WTC11 (cell line): ENCODE measurements around the gene NRSN2. TPM values are rescaled to one million over a fixed set of nuclear protein-coding genes. Genes with fewer than 3 reads are reported as not detected.

Experiments
- CTCF ChIP-seq: fragments of 200-600 bp; IDR thresholded peaks from 2 replicates; pipeline ENCODE4 v1.8.0; 2022; ENCODE audit warnings: antibody characterized with exemption
- FOXJ3 ChIP-seq: sonication (generic); formaldehyde crosslinking; IDR thresholded peaks from 2 replicates; pipeline ENCODE4 v1.9.0; 2021; ENCODE audit warnings: missing genetic modification reagents, mild to moderate bottlenecking, borderline replicate concordance
- GTF2I ChIP-seq: fragments of 250-450 bp; sonication (Bioruptor Pico); conservative IDR thresholded peaks from 2 replicates; pipeline ENCODE4 v1.4.0; 2021; ENCODE audit warnings: mild to moderate bottlenecking
- HMGA2 ChIP-seq: fragments of 250-450 bp; sonication (Bioruptor Pico); IDR thresholded peaks from 2 replicates; pipeline ENCODE4 v1.4.0; 2021; ENCODE audit warnings: mild to moderate bottlenecking, moderate library complexity
- JAZF1 ChIP-seq: fragments of 250-450 bp; sonication (Bioruptor Pico); IDR thresholded peaks from 2 replicates; pipeline ENCODE4 v1.9.0; 2021; ENCODE audit warnings: moderate library complexity, mild to moderate bottlenecking, inconsistent platforms
- MLX ChIP-seq: sonication (generic); formaldehyde crosslinking; IDR thresholded peaks from 2 replicates; pipeline ENCODE4 v1.8.1; 2023; ENCODE audit warnings: mild to moderate bottlenecking, missing genetic modification reagents, moderate library complexity
- MYBL2 ChIP-seq: sonication (generic); formaldehyde crosslinking; IDR thresholded peaks from 2 replicates; pipeline ENCODE4 v1.8.1; 2023; ENCODE audit warnings: mild to moderate bottlenecking, moderate library complexity, missing genetic modification reagents
- NFATC4 ChIP-seq: fragments of 250-450 bp; sonication (Bioruptor Pico); IDR thresholded peaks from 2 replicates; pipeline ENCODE4 v1.9.0; 2021; ENCODE audit warnings: mild to moderate bottlenecking
- NFE2L1 ChIP-seq: sonication (generic); formaldehyde crosslinking; IDR thresholded peaks from 2 replicates; pipeline ENCODE4 v1.8.1; 2023; ENCODE audit warnings: missing genetic modification reagents
- RORB ChIP-seq: fragments of 250-450 bp; sonication (Bioruptor Pico); IDR thresholded peaks from 2 replicates; pipeline ENCODE4 v1.9.0; 2021; ENCODE audit warnings: mild to moderate bottlenecking
- SMAD3 ChIP-seq: sonication (generic); formaldehyde crosslinking; IDR thresholded peaks from 2 replicates; pipeline ENCODE4 v1.8.0; 2022; ENCODE audit warnings: missing genetic modification reagents, mild to moderate bottlenecking, borderline replicate concordance
- SMAD4 ChIP-seq: sonication (generic); formaldehyde crosslinking; IDR thresholded peaks from 2 replicates; pipeline ENCODE4 v1.8.0; 2022; ENCODE audit warnings: mild to moderate bottlenecking, missing genetic modification reagents
- SP1 ChIP-seq: sonication (generic); formaldehyde crosslinking; conservative IDR thresholded peaks from 2 replicates; pipeline ENCODE4 v1.8.1; 2022; ENCODE audit warnings: missing genetic modification reagents
- TEAD4 ChIP-seq: sonication (generic); formaldehyde crosslinking; IDR thresholded peaks from 2 replicates; pipeline ENCODE4 v1.8.0; 2022; ENCODE audit warnings: mild to moderate bottlenecking, missing genetic modification reagents
- USF2 ChIP-seq: sonication (generic); formaldehyde crosslinking; IDR thresholded peaks from 2 replicates; pipeline ENCODE4 v1.8.1; 2023; ENCODE audit warnings: mild to moderate bottlenecking, missing genetic modification reagents, moderate library complexity
- ZNF263 ChIP-seq: sonication (generic); formaldehyde crosslinking; IDR thresholded peaks from 2 replicates; pipeline ENCODE4 v1.8.1; 2022; ENCODE audit warnings: low read depth, mild to moderate bottlenecking, moderate library complexity, missing genetic modification reagents
- ZNF396 ChIP-seq: fragments of 250-450 bp; sonication (Bioruptor Pico); IDR thresholded peaks from 2 replicates; pipeline ENCODE4 v1.8.0; 2021; ENCODE audit warnings: mild to moderate bottlenecking, moderate library complexity, borderline replicate concordance
- ZNF671 ChIP-seq: fragments of 250-450 bp; sonication (Bioruptor Pico); IDR thresholded peaks from 2 replicates; pipeline ENCODE4 v1.8.0; 2021; ENCODE audit warnings: mild to moderate bottlenecking
- ZSCAN18 ChIP-seq: fragments of 250-450 bp; sonication (Bioruptor Pico); IDR thresholded peaks from 2 replicates; pipeline ENCODE4 v2.1.2; 2022; ENCODE audit warnings: mild to moderate bottlenecking, moderate library complexity
- total RNA-seq: library from RNA; stranded (reverse); gene quantifications from 3 replicates; pipeline ENCODE4 v1.2.3, GENCODE V29; 2021
- TF ChIP-seq, protein P1 (sequence below): fragments of 250-450 bp; sonication (Bioruptor Pico); IDR thresholded peaks from 2 replicates; pipeline ENCODE4 v1.9.0; 2021; ENCODE audit warnings: mild to moderate bottlenecking, borderline replicate concordance
- TF ChIP-seq, protein P2 (sequence below): sonication (generic); formaldehyde crosslinking; IDR thresholded peaks from 2 replicates; pipeline ENCODE4 v1.8.0; 2022; ENCODE audit warnings: mild to moderate bottlenecking, missing genetic modification reagents
- TF ChIP-seq, protein P3 (sequence below): sonication (generic); formaldehyde crosslinking; IDR thresholded peaks from 2 replicates; pipeline ENCODE4 v1.8.0; 2022; ENCODE audit warnings: mild to moderate bottlenecking, missing genetic modification reagents
- TF ChIP-seq, protein P4 (sequence below): sonication (generic); formaldehyde crosslinking; IDR thresholded peaks from 2 replicates; pipeline ENCODE4 v1.8.1; 2022; ENCODE audit warnings: low read depth, missing genetic modification reagents, borderline replicate concordance
- TF ChIP-seq, protein P5 (sequence below): sonication (generic); formaldehyde crosslinking; IDR thresholded peaks from 2 replicates; pipeline ENCODE4 v1.8.0; 2022; ENCODE audit warnings: mild to moderate bottlenecking, missing genetic modification reagents

NRSN2 gene
- total RNA-seq, 1 experiment from 2014 or later = 23.0 TPM

DNA sequence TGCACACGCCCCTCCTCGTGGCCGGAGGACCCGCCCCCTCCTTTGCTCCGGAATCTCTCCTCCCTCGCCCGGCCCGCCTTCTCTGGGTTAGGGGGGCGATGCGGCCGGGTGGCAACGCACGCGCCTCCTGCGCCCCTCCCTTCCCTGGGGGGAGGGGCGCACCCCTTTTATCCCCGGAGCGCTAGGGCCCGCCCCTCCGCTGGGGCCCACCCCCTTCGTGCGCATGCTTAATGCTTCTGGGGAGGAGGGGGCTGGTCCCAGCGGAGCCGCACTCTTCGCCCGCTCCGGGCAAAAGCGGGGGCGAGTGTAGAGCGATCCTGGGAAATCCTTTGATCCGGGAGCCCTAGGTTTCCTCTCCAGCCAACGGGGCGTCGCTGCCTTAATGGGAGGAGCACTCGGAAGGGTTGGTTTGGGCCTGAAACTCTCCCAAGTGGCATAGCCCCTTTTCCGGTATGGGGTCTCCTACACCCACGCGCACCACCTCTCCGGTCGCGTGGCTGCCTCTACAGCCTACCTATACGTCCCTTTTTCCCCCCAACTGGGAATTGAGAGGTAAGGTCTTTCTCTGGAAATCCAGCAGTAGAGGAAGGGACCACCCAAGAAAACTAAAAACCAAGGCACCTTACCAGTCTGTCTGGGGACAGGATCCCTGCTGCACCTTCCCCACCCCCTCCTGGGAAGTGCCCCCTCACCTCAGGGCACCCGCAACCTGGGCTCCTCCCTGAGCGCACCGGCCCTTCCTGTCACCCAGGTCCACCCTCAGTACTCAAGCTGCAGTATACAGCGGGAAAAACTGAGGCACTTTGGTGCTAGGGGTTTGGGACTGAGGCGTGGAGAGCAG lies 19.5 kb upstream of the NRSN2 start (continued):
- TF ChIP-seq, protein P1, sequence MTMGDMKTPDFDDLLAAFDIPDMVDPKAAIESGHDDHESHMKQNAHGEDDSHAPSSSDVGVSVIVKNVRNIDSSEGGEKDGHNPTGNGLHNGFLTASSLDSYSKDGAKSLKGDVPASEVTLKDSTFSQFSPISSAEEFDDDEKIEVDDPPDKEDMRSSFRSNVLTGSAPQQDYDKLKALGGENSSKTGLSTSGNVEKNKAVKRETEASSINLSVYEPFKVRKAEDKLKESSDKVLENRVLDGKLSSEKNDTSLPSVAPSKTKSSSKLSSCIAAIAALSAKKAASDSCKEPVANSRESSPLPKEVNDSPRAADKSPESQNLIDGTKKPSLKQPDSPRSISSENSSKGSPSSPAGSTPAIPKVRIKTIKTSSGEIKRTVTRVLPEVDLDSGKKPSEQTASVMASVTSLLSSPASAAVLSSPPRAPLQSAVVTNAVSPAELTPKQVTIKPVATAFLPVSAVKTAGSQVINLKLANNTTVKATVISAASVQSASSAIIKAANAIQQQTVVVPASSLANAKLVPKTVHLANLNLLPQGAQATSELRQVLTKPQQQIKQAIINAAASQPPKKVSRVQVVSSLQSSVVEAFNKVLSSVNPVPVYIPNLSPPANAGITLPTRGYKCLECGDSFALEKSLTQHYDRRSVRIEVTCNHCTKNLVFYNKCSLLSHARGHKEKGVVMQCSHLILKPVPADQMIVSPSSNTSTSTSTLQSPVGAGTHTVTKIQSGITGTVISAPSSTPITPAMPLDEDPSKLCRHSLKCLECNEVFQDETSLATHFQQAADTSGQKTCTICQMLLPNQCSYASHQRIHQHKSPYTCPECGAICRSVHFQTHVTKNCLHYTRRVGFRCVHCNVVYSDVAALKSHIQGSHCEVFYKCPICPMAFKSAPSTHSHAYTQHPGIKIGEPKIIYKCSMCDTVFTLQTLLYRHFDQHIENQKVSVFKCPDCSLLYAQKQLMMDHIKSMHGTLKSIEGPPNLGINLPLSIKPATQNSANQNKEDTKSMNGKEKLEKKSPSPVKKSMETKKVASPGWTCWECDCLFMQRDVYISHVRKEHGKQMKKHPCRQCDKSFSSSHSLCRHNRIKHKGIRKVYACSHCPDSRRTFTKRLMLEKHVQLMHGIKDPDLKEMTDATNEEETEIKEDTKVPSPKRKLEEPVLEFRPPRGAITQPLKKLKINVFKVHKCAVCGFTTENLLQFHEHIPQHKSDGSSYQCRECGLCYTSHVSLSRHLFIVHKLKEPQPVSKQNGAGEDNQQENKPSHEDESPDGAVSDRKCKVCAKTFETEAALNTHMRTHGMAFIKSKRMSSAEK (CRISPR knock-in tag) = no peak
- TF ChIP-seq RORB (CRISPR knock-in tag) (no peak), SMAD3 (CRISPR knock-in tag) (no peak), MLX (no peak), SP1 (CRISPR knock-in tag) (peak; percentile 93), TEAD4 (CRISPR knock-in tag) (no peak), NFE2L1 (CRISPR knock-in tag) (no peak), HMGA2 (CRISPR knock-in tag) (no peak), ZNF396 (CRISPR knock-in tag) (no peak), ZNF671 (CRISPR knock-in tag) (no peak), ZSCAN18 (CRISPR knock-in tag) (no peak), ZNF263 (CRISPR knock-in tag) (no peak), GTF2I (CRISPR knock-in tag) (no peak), CTCF (no peak), USF2 (CRISPR knock-in tag) (peak; percentile 51; the same call in 1 of the 2 replicates), MYBL2 (CRISPR knock-in tag) (peak; percentile 77; the same call in 1 of the 2 replicates), FOXJ3 (CRISPR knock-in tag) (no peak), JAZF1 (no peak), SMAD4 (no peak), NFATC4 (CRISPR knock-in tag) (no peak)
- TF ChIP-seq, protein P2, sequence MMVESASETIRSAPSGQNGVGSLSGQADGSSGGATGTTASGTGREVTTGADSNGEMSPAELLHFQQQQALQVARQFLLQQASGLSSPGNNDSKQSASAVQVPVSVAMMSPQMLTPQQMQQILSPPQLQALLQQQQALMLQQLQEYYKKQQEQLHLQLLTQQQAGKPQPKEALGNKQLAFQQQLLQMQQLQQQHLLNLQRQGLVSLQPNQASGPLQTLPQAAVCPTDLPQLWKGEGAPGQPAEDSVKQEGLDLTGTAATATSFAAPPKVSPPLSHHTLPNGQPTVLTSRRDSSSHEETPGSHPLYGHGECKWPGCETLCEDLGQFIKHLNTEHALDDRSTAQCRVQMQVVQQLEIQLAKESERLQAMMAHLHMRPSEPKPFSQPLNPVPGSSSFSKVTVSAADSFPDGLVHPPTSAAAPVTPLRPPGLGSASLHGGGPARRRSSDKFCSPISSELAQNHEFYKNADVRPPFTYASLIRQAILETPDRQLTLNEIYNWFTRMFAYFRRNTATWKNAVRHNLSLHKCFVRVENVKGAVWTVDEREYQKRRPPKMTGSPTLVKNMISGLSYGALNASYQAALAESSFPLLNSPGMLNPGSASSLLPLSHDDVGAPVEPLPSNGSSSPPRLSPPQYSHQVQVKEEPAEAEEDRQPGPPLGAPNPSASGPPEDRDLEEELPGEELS (CRISPR knock-in tag) = 0 out of 2 replicates have a peak, but pooled peaks have one; percentile 10
- TF ChIP-seq, protein P3, sequence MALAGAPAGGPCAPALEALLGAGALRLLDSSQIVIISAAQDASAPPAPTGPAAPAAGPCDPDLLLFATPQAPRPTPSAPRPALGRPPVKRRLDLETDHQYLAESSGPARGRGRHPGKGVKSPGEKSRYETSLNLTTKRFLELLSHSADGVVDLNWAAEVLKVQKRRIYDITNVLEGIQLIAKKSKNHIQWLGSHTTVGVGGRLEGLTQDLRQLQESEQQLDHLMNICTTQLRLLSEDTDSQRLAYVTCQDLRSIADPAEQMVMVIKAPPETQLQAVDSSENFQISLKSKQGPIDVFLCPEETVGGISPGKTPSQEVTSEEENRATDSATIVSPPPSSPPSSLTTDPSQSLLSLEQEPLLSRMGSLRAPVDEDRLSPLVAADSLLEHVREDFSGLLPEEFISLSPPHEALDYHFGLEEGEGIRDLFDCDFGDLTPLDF (CRISPR knock-in tag) = no peak
- TF ChIP-seq, protein P4, sequence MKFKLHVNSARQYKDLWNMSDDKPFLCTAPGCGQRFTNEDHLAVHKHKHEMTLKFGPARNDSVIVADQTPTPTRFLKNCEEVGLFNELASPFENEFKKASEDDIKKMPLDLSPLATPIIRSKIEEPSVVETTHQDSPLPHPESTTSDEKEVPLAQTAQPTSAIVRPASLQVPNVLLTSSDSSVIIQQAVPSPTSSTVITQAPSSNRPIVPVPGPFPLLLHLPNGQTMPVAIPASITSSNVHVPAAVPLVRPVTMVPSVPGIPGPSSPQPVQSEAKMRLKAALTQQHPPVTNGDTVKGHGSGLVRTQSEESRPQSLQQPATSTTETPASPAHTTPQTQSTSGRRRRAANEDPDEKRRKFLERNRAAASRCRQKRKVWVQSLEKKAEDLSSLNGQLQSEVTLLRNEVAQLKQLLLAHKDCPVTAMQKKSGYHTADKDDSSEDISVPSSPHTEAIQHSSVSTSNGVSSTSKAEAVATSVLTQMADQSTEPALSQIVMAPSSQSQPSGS = no peak
- TF ChIP-seq, protein P5, sequence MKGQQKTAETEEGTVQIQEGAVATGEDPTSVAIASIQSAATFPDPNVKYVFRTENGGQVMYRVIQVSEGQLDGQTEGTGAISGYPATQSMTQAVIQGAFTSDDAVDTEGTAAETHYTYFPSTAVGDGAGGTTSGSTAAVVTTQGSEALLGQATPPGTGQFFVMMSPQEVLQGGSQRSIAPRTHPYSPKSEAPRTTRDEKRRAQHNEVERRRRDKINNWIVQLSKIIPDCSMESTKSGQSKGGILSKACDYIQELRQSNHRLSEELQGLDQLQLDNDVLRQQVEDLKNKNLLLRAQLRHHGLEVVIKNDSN (CRISPR knock-in tag) = no peak
